ENCODE results near the gene ATRX.
"Not testable (repeated sequence)": the region's sequence is repeated elsewhere in the genome, so short reads cannot be mapped to it uniquely, and the experiment has no call there.

ATRX gene

DNA sequence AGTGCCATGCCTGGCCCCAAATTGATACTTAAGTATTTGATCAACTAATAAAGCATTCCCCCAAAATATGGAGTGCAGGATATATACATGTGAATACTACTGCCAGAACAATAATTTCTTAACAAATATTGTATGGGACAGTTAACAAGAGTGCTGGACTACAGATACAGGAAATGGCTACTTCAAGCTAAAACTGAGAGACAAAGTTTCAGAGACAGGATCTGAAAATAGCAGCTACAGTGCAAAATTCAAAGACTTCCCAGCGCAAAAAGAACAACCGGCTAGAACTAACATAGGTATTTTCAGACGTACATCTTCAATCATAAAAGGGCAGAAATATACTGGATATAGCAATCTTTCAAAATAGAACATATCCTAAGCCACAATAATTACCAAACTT lies 6.3 kb downstream of the ATRX start:
- H3K27me3 ChIP-seq (ENCODE audit: control insufficient read depth, low read length), result no peaks in the 10 kb centered on the region
- no peaks in the 10 kb centered on the region for H3F3A ChIP-seq (ENCODE audit: control insufficient read depth, insufficient read depth)
- peaks cover 100% of the 10 kb centered on the region for H3K79me2 ChIP-seq (ENCODE audit: control insufficient read depth, low read length)
- H3K4me2 ChIP-seq (ENCODE audit: low read length), result no peak overlapping the region
- no peak overlapping the region for H3K27ac ChIP-seq (ENCODE audit: low read depth, low read length)
- TF ChIP-seq, protein P1, sequence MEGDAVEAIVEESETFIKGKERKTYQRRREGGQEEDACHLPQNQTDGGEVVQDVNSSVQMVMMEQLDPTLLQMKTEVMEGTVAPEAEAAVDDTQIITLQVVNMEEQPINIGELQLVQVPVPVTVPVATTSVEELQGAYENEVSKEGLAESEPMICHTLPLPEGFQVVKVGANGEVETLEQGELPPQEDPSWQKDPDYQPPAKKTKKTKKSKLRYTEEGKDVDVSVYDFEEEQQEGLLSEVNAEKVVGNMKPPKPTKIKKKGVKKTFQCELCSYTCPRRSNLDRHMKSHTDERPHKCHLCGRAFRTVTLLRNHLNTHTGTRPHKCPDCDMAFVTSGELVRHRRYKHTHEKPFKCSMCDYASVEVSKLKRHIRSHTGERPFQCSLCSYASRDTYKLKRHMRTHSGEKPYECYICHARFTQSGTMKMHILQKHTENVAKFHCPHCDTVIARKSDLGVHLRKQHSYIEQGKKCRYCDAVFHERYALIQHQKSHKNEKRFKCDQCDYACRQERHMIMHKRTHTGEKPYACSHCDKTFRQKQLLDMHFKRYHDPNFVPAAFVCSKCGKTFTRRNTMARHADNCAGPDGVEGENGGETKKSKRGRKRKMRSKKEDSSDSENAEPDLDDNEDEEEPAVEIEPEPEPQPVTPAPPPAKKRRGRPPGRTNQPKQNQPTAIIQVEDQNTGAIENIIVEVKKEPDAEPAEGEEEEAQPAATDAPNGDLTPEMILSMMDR (IDR thresholded peaks at IDR 0.05; ENCODE audit: low read depth, low read length, poor library complexity, severe bottlenecking), result no peak
- no peak for TF ChIP-seq EZH2phosphoT487 (IDR thresholded peaks at IDR 0.05; ENCODE audit: borderline replicate concordance, low read length)
- H3K9me3 ChIP-seq (ENCODE audit: control insufficient read depth, insufficient read depth, low read length), result no peaks in the 10 kb centered on the region
- H3K4me3 ChIP-seq (ENCODE audit: low read length), result no peak overlapping the region
- H3K36me3 ChIP-seq (ENCODE audit: control insufficient read depth, low read length), result peaks cover 15% of the 10 kb centered on the region
- H3K4me1 ChIP-seq (ENCODE audit: control insufficient read depth, low read length), result peaks cover 16% of the 10 kb centered on the region
- H3K9me2 ChIP-seq (replicated peaks; ENCODE audit: control insufficient read depth, low read length), result no peaks in the 10 kb centered on the region
- no peaks in the 10 kb centered on the region for H4K20me1 ChIP-seq (ENCODE audit: control insufficient read depth, insufficient read depth, low read depth, low read length)

DNA sequence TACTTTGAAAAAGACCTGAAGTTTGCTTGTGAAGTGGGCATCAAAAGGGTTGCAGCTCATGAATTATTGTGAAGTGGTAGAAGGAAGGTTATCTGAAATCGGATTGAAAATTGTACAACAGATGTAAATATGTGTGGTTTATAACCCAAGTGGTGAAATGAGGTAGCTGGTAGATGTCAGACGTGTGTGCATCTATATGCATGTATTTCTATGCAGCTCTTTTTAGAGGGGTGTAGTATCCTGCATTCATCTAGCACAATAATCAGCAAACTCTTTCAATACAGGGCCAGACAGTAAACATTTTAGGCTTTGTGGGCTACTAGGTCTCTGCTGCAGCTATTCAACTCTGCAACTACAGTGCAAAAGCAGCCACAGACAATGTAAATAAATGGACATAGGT lies 9.4 kb downstream of the ATRX start:
- H3K4me3 ChIP-seq (ENCODE audit: low read length), result no peak overlapping the region
- no peaks in the 10 kb centered on the region for H4K20me1 ChIP-seq (ENCODE audit: control insufficient read depth, insufficient read depth, low read depth, low read length)
- H3K4me1 ChIP-seq (ENCODE audit: control insufficient read depth, low read length), result peaks cover 5% of the 10 kb centered on the region; the same call in 1 of the 2 replicates
- no peaks in the 10 kb centered on the region for H3K27me3 ChIP-seq (ENCODE audit: control insufficient read depth, low read length)
- TF ChIP-seq, protein P1 (IDR thresholded peaks at IDR 0.05; ENCODE audit: low read depth, low read length, poor library complexity, severe bottlenecking), result no peak
- TF ChIP-seq EZH2phosphoT487 (IDR thresholded peaks at IDR 0.05; ENCODE audit: borderline replicate concordance, low read length), result no peak
- no peaks in the 10 kb centered on the region for H3K9me3 ChIP-seq (ENCODE audit: control insufficient read depth, insufficient read depth, low read length)
- no peak overlapping the region for H3K4me2 ChIP-seq (ENCODE audit: low read length)
- peaks cover 100% of the 10 kb centered on the region for H3K79me2 ChIP-seq (ENCODE audit: control insufficient read depth, low read length)
- no peaks in the 10 kb centered on the region for H3K9me2 ChIP-seq (replicated peaks; ENCODE audit: control insufficient read depth, low read length)
- no peak overlapping the region for H3K27ac ChIP-seq (ENCODE audit: low read depth, low read length)
- no peaks in the 10 kb centered on the region for H3F3A ChIP-seq (ENCODE audit: control insufficient read depth, insufficient read depth)
- no peaks in the 10 kb centered on the region for H3K36me3 ChIP-seq (ENCODE audit: control insufficient read depth, low read length)

DNA sequence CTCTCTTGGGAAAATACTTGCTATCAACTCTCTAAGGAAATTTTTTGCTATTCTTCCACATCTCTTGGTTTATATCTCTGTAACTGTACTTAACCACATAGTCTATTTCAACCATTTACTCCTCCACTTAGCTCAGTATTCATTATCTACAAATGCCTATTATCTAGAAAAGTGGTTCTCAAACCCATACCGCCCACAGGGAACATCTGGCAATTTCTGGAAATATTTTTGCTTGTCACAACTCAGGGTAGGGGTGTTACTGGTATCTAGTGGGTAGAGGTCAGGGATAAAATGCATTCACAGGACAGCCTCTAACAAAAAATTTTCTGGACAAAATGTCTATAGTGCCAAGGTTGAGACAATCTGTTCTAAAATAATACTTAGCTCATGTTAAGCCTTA lies 14.4 kb downstream of the ATRX start:
- no peak overlapping the region for H3K4me2 ChIP-seq (ENCODE audit: low read length)
- peaks cover 5% of the 10 kb centered on the region for H3K36me3 ChIP-seq (ENCODE audit: control insufficient read depth, low read length)
- peaks cover 93% of the 10 kb centered on the region for H3K79me2 ChIP-seq (ENCODE audit: control insufficient read depth, low read length)
- H3K9me2 ChIP-seq (replicated peaks; ENCODE audit: control insufficient read depth, low read length), result no peaks in the 10 kb centered on the region
- no peaks in the 10 kb centered on the region for H4K20me1 ChIP-seq (ENCODE audit: control insufficient read depth, insufficient read depth, low read depth, low read length)
- no peak overlapping the region for H3K27ac ChIP-seq (ENCODE audit: low read depth, low read length)
- H3F3A ChIP-seq (ENCODE audit: control insufficient read depth, insufficient read depth), result no peaks in the 10 kb centered on the region
- H3K27me3 ChIP-seq (ENCODE audit: control insufficient read depth, low read length), result no peaks in the 10 kb centered on the region
- no peaks in the 10 kb centered on the region for H3K9me3 ChIP-seq (ENCODE audit: control insufficient read depth, insufficient read depth, low read length)
- TF ChIP-seq, protein P1 (IDR thresholded peaks at IDR 0.05; ENCODE audit: low read depth, low read length, poor library complexity, severe bottlenecking), result no peak
- TF ChIP-seq EZH2phosphoT487 (IDR thresholded peaks at IDR 0.05; ENCODE audit: borderline replicate concordance, low read length), result no peak
- H3K4me1 ChIP-seq (ENCODE audit: control insufficient read depth, low read length), result no peaks in the 10 kb centered on the region
- no peak overlapping the region for H3K4me3 ChIP-seq (ENCODE audit: low read length)

DNA sequence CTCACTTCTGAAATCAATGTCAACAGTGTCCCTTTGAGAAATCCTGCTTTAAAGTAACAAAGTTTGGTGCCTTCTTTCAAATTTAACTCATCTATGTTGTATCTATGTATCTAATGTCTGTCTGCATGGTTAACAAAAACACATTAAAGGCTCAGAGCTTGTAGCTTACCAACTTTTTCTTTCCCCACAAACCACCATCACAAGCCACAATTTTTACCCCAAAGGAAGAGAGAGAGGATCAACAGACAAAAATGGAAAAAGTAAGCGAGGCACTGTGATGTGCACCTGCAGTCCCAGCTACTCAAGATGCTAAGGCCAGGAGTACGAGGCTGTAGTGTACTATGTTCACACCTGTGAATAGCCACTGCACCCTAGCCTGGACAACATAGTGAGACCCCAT lies 17.2 kb downstream of the ATRX start:
- H4K20me1 ChIP-seq (ENCODE audit: control insufficient read depth, insufficient read depth, low read depth, low read length), result no peaks in the 10 kb centered on the region
- H3K27ac ChIP-seq (ENCODE audit: low read depth, low read length), result no peak overlapping the region
- TF ChIP-seq, protein P1 (IDR thresholded peaks at IDR 0.05; ENCODE audit: low read depth, low read length, poor library complexity, severe bottlenecking), result no peak
- no peak for TF ChIP-seq EZH2phosphoT487 (IDR thresholded peaks at IDR 0.05; ENCODE audit: borderline replicate concordance, low read length)
- H3K79me2 ChIP-seq (ENCODE audit: control insufficient read depth, low read length), result peaks cover 81% of the 10 kb centered on the region
- H3K4me3 ChIP-seq (ENCODE audit: low read length), result no peak overlapping the region
- H3K4me2 ChIP-seq (ENCODE audit: low read length), result no peak overlapping the region
- no peaks in the 10 kb centered on the region for H3K9me2 ChIP-seq (replicated peaks; ENCODE audit: control insufficient read depth, low read length)
- no peaks in the 10 kb centered on the region for H3F3A ChIP-seq (ENCODE audit: control insufficient read depth, insufficient read depth)
- peaks cover 5% of the 10 kb centered on the region for H3K36me3 ChIP-seq (ENCODE audit: control insufficient read depth, low read length)
- H3K27me3 ChIP-seq (ENCODE audit: control insufficient read depth, low read length), result no peaks in the 10 kb centered on the region
- H3K4me1 ChIP-seq (ENCODE audit: control insufficient read depth, low read length), result no peaks in the 10 kb centered on the region
- H3K9me3 ChIP-seq (ENCODE audit: control insufficient read depth, insufficient read depth, low read length), result no peaks in the 10 kb centered on the region

DNA sequence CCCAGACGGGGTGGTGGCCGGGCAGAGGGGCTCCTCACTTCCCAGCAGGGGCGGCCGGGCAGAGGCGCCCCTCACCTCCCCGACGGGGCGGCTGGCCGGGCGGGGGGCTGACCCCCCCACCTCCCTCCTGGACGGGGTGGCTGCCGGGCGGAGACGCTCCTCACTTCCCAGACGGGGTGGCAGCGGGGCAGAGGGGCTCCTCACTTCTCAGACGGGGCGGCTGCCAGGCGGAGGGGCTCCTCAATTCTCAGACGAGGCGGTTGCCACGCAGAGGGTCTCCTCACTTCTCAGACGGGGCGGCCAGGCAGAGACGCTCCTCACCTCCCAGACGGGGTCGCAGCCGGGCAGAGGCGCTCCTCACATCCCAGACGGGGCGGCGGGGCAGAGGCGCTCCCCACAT lies 19.8 kb downstream of the ATRX start:
- H3K36me3 ChIP-seq (ENCODE audit: control insufficient read depth, low read length); H3K27me3 ChIP-seq (ENCODE audit: control insufficient read depth, low read length); H3K4me3 ChIP-seq (ENCODE audit: low read length); H3F3A ChIP-seq (ENCODE audit: control insufficient read depth, insufficient read depth); H3K9me3 ChIP-seq (ENCODE audit: control insufficient read depth, insufficient read depth, low read length); H3K4me2 ChIP-seq (ENCODE audit: low read length); H3K9me2 ChIP-seq (replicated peaks; ENCODE audit: control insufficient read depth, low read length); H3K4me1 ChIP-seq (ENCODE audit: control insufficient read depth, low read length); H4K20me1 ChIP-seq (ENCODE audit: control insufficient read depth, insufficient read depth, low read depth, low read length); H3K27ac ChIP-seq (ENCODE audit: low read depth, low read length): not testable (repeated sequence)
- H3K79me2 ChIP-seq (ENCODE audit: control insufficient read depth, low read length), result peaks cover 76% of the 10 kb centered on the region

Data from DOHH2 (cell line).